HG03460 (cell line): Measurements from ENCODE around the gene TUBA4B.
A peak's percentile ranks its signal among the peaks of the same experiment; 100 is the strongest.
"Not testable (repeated sequence)": the region's sequence is repeated elsewhere in the genome, so short reads cannot be mapped to it uniquely, and the experiment has no call there.

Source experiments
- ATAC-seq: cut with Tn5 transposase; IDR thresholded peaks from one replicate; pipeline ENCODE4 v1.9.1; 2021; ENCODE audit not compliant: unreplicated experiment

The TUBA4B gene

GRCh38 chr2:219273937-219274336 lies 20.9 kb downstream of the TUBA4B start:
- ATAC-seq, result no peak

DNA sequence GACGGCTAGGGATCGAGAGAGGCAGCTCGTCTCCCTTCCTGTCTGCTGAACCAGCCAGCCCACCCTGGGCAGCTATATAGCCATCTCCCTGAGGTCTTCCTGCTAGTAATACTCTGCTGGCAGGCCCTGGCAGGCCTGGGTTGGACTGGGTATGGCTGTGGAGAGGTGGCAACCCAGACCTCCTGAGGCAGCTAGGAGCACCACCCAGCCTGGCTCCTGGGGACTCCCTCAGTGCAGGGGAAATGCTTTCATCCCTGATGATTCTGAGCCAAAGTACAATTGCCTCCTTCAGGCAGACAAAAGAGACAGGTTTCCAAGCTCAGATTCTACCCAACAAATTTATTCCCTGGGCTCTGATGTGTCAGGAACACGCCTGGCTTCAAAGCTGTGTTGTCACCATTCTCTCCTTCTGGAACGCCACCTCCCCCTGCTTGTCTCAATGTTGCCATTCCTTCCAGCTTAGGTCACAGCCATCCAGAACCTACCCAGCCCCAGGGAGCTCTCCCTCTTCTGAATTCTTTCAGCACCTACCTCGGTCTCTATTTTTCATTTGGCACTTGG lies 21.4 kb downstream of the TUBA4B start:
- ATAC-seq, result no peak

GRCh38 chr2:219277703-219278654 lies 24.9 kb downstream of the TUBA4B start:
- ATAC-seq, result peak; percentile 26

GRCh38 chr2:219278655-219279150 lies 25.7 kb downstream of the TUBA4B start:
- ATAC-seq, result no peak

GRCh38 chr2:219279151-219279915 lies 26.3 kb downstream of the TUBA4B start, which contains the start of gene DNAJB2:
Gene DNAJB2 (plus strand): TSS chr2:219279366. CDS start chr2:219279834, 468 bp downstream.
- peak; percentile 85 for ATAC-seq

DNA sequence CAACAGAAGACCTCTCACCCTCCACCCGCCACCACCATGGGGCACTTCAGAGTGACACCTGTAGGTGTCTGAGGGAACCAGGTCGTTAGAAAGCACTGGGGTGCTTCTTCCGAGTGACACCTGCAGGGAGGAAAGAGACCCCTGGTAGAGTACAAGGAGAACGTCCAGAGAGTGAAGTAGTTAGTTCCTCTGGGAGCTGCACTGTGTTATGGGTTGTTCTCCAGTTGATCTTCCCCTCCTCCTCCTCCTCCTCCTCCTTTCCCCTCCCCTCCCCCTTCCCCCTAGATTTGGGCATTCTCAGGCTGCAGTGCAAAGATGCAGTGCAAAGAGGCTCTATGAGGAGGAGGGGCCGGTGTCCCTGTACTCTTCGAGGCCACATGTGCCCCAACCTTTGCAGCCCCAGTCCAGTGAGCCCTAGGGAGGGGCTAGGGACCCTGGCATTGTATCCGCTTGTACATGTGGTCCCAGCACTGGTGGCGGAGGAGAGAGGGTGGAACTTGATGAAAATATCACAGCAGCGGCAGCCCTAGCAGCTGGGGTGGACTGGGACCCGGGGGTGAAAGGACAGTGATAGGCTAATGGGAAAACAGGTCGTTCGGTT lies 27.0 kb downstream of the TUBA4B start:
- ATAC-seq, result no peak

DNA sequence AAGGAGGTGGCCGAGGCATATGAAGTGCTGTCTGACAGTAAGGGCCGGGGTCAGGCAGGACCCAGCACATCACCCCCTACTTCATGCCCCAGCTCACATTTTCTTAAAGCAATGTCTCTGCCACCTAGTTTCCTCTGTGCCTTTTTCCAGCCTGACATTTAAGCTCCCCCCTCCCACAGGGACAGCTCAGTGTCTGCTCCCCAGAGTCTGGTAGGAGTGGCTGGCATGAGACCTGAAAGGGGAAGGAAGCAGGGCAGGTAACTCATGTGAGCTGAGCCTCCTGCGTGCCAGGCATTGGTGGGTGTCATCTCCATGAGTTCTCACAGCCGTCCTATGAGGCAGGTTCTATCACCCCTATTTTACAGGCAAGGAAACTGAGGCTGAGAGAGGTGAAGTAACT lies 27.6 kb downstream of the TUBA4B start:
- ATAC-seq, result no peak

GRCh38 chr2:219281588-219281987 lies 28.5 kb downstream of the TUBA4B start:
- no peak for ATAC-seq

DNA sequence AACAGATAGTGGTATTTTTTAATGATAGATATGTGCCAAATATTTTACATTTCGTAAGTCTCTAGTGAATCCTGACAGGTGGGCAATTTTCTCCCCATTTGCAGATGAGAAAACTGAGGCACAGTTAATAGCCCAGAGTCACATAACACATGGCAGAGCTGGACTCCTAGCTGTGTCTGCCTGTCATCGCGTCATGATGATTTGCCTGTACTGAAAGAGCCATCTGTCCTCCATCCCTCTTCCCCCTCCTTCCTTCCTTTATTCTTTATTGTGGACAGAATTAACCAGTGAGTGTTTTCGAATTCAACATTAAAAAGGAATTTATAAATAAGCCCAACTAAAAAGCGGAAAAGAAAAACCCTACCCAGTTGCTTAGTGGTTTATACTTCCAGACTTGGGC lies 29.3 kb downstream of the TUBA4B start:
- no peak for ATAC-seq

- no peak for ATAC-seq
Observed at GRCh38 chr2:219282943-219283581, 30.0 kb downstream of the TUBA4B start.

DNA sequence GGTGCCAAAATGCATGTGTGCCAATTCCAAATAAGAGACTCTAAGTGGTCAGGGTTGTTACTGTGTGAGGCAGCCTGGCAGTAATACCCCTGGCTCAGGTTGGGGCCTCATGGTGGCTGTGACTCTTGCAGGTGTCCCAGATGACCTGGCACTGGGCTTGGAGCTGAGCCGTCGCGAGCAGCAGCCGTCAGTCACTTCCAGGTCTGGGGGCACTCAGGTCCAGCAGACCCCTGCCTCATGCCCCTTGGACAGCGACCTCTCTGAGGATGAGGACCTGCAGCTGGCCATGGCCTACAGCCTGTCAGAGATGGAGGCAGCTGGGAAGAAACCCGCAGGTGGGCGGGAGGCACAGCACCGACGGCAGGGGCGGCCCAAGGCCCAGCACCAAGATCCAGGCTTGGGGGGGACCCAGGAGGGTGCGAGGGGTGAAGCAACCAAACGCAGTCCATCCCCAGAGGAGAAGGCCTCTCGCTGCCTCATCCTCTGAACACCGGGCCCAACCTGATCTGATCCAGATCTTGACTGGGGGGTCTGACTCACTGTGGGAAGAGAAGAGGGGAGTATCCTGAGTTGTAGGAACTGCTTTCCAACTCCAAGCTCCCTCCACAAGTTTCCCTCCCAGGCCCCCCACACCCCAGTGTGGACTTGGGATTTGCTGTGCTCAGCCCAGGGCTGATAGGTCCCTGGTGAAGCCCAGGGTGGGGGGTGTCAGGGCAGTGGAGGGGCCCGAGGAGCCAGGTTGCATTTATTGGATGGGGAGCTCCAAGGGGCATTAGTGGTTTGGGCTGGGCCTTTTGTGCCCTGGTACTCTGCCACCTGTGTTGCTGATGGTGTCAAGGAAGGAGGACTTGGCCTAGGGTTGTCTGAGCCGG lies 31.7 kb downstream of the TUBA4B start:
- no peak for ATAC-seq

DNA sequence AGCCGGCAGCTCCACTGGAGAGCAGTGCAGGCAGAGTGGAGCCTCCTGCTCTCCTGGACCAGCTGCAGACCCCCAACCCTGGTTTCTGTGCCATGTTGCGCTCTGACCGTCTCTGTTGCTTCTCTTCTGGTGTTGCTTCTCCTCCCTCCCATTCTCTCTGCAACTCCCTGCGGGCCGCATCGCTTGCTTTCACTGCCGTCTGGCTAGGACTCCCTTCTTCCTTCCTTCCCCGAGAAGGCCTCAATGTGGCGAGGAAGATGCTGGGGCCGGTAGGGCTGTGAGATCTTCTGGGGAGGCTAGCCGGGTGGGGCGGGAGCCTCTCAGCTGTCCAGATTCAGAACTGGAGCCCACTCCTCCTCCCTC lies 32.3 kb downstream of the TUBA4B start:
- ATAC-seq, result no peak

- no peak for ATAC-seq
Observed at GRCh38 chr2:219285894-219286425, 32.9 kb downstream of the TUBA4B start.

DNA sequence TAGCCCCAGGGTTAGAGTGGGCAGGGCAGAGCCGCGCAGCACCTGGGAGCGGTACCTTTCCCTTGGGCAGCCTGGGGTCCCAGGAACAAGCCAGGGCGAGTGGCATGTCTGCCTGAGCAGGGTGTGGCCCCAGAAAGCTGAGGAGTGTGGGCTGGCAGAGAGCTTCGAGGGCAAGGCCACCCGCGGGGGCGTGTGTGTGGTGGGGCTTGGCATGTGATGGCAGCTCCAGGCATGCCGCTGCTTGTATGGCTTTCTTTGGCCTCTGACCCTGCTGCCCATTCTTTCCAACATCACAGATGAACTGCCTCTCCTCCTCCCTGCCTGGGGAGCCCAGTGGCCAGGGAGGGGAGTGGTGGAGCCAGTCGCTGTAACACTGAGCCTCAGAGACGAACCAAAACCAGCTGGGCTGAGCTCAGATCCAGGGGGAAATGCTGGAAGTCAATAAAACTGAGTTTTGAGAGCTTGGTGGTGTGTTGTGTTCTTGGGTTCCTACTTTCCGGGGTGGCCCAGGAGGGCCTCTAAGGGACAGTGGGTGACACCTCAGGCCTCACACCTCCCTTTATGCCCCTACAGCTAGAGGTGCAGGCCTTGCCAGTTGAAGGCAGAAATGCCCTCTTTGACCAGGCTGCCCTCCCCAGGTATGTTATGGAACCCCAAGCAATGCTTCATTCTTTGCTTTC lies 33.5 kb downstream of the TUBA4B start:
- no peak for ATAC-seq

GRCh38 chr2:219287116-219287440 lies 34.0 kb downstream of the TUBA4B start:
- not testable (repeated sequence) for ATAC-seq

- no peak for ATAC-seq
Observed at GRCh38 chr2:219287580-219288265, 34.7 kb downstream of the TUBA4B start.

- ATAC-seq, result no peak
Observed at GRCh38 chr2:219289195-219289536, 36.1 kb downstream of the TUBA4B start.

GRCh38 chr2:219289537-219290361 lies 36.7 kb downstream of the TUBA4B start:
- ATAC-seq, result no peak
